ENCODE data around the gene OLA1. TPM values are rescaled to one million over a fixed set of nuclear protein-coding genes. Genes with fewer than 3 reads are reported as not detected.

OLA1 gene
- total RNA-seq, 1 experiment from 2014 or later = 122 TPM

Other genes with a start within 250 kb of the OLA1 start
- 0.09 and 1.3 TPM in 2 replicates for gene SP9, start 86.4 kb upstream of the OLA1 start, total RNA-seq (2014; rRNA removed; shearing (Covaris generic))
- 15.9 and 31.0 TPM in 2 replicates for gene SCRN3, start 147.2 kb upstream of the OLA1 start, total RNA-seq (2014; rRNA removed; shearing (Covaris generic))
- 3.4 and 4.9 TPM in 2 replicates for gene GPR155, start 238.5 kb upstream of the OLA1 start, total RNA-seq (2014; rRNA removed; shearing (Covaris generic))